ENCODE measurements around the gene COL15A1. TPM values are rescaled to one million over a fixed set of nuclear protein-coding genes. Genes with fewer than 3 reads are reported as not detected.

The COL15A1 gene
- total and polyA plus RNA-seq, 2 donors (not counting 1 experiment from before 2014, with no cell fraction given) = not detected

GRCh38 chr9:98894761-98895160 lies 48.9 kb upstream of the COL15A1 start:
- WGBS (ENCODE audit: insufficient coverage) = no CpG with 5 or more reads among the region's 3 CpGs
- Histone ChIP-seq H4K20me1 (ENCODE audit: control insufficient read depth, insufficient read depth, low read length, poor library complexity, severe bottlenecking) (no peaks in the 10 kb centered on the region), H3K27me3 (replicated peaks in 1 of 4; ENCODE audit: control extremely low read depth in 1 of 4, control insufficient read depth in 3 of 4, insufficient read depth in 4 of 4, low read length in 3 of 4) (no peaks in the 10 kb centered on the region), H3K79me2 (ENCODE audit: control insufficient read depth, insufficient read depth, low read length) (no peaks in the 10 kb centered on the region), H2AFZ (ENCODE audit: insufficient read depth, low read depth, low read length, poor library complexity, severe bottlenecking) (no peak overlapping the region), H3K4me3 (ENCODE audit: control extremely low read depth in 1 of 5, extremely low read depth in 1 of 5, insufficient read depth in 1 of 5, low read depth in 2 of 5, low read length in 4 of 5) (no peak overlapping the region), H3K27ac (ENCODE audit: low read length in 2 of 2) (no peak overlapping the region), H3K9me3 (ENCODE audit: control extremely low read depth in 1 of 3, control insufficient read depth in 2 of 3, insufficient read depth in 1 of 3, low read length in 2 of 3) (peaks cover 0 to 1% (median 0%) of the 10 kb centered on the region in 3 donors), H3K4me2 (replicated peaks; ENCODE audit: low read depth, low read length, poor library complexity, severe bottlenecking) (no peak overlapping the region), H3K9ac (ENCODE audit: low read length) (no peak overlapping the region), H3K4me1 (ENCODE audit: control insufficient read depth in 2 of 2, insufficient read depth in 2 of 2, low read length in 2 of 2) (no peaks in the 10 kb centered on the region), H3K36me3 (replicated peaks in 1 of 2; ENCODE audit: control extremely low read depth in 1 of 2, control insufficient read depth in 1 of 2, extremely low read depth in 1 of 2, insufficient read depth in 2 of 2, low read length in 1 of 2) (no peaks in the 10 kb centered on the region)
- no peak for ATAC-seq (ENCODE audit: low read depth)
- CTCF ChIA-PET = interaction anchor here (1.1 kb wide), 1 partner anchor 47 kb away, joined by 3 read pairs; no protein-coding TSS in a partner anchor
- Mint-ChIP-seq H3K27ac (no peak overlapping the region), H3K9me3 (ENCODE audit: insufficient read depth) (peaks cover 10% of the 10 kb centered on the region), H3K4me1 (no peaks in the 10 kb centered on the region), H3K4me3 (no peak overlapping the region), H3K27me3 (peaks cover 46% of the 10 kb centered on the region)
- DNase-seq = no peak
- POLR2A ChIA-PET = no interaction called here
- TF ChIP-seq EZH2 (IDR thresholded peaks at IDR 0.05; ENCODE audit: borderline replicate concordance, insufficient read depth, low read depth, low read length, poor library complexity, severe bottlenecking) (no peak), CTCF (IDR thresholded peaks at IDR 0.05) (no peak)
- intact Hi-C loops (cut with micrococcal nuclease) = no loop called here

GRCh38 chr9:98896632-98897031 lies 47.1 kb upstream of the COL15A1 start:
- Histone ChIP-seq H3K27me3 (replicated peaks in 1 of 4; ENCODE audit: control extremely low read depth in 1 of 4, control insufficient read depth in 3 of 4, insufficient read depth in 4 of 4, low read length in 3 of 4) (peaks cover 0 to 4% (median 0%) of the 10 kb centered on the region in 4 experiments), H3K36me3 (replicated peaks in 1 of 2; ENCODE audit: control extremely low read depth in 1 of 2, control insufficient read depth in 1 of 2, extremely low read depth in 1 of 2, insufficient read depth in 2 of 2, low read length in 1 of 2) (no peaks in the 10 kb centered on the region), H3K4me1 (ENCODE audit: control insufficient read depth in 2 of 2, insufficient read depth in 2 of 2, low read length in 2 of 2) (no peaks in the 10 kb centered on the region), H4K20me1 (ENCODE audit: control insufficient read depth, insufficient read depth, low read length, poor library complexity, severe bottlenecking) (no peaks in the 10 kb centered on the region), H3K4me3 (ENCODE audit: control extremely low read depth in 1 of 5, extremely low read depth in 1 of 5, insufficient read depth in 1 of 5, low read depth in 2 of 5, low read length in 4 of 5) (no peak overlapping the region), H3K4me2 (replicated peaks; ENCODE audit: low read depth, low read length, poor library complexity, severe bottlenecking) (no peak overlapping the region), H3K9me3 (ENCODE audit: control extremely low read depth in 1 of 3, control insufficient read depth in 2 of 3, insufficient read depth in 1 of 3, low read length in 2 of 3) (peaks cover 0 to 1% (median 0%) of the 10 kb centered on the region in 3 donors), H3K79me2 (ENCODE audit: control insufficient read depth, insufficient read depth, low read length) (no peaks in the 10 kb centered on the region), H3K27ac (ENCODE audit: low read length in 2 of 2) (no peak overlapping the region), H2AFZ (ENCODE audit: insufficient read depth, low read depth, low read length, poor library complexity, severe bottlenecking) (no peak overlapping the region), H3K9ac (ENCODE audit: low read length) (no peak overlapping the region)
- no CpG with 5 or more reads among the region's 2 CpGs for WGBS (ENCODE audit: insufficient coverage)
- H3K27me3 Mint-ChIP-seq = peaks cover 39% of the 10 kb centered on the region
- intact Hi-C loops (cut with micrococcal nuclease) = no loop called here
- DNase-seq (no peak), ATAC-seq (ENCODE audit: low read depth) (no peak)
- peaks cover 10% of the 10 kb centered on the region for H3K9me3 Mint-ChIP-seq (ENCODE audit: insufficient read depth)
- CTCF ChIA-PET = no interaction called here
- H3K27ac Mint-ChIP-seq = no peak overlapping the region
- no peak overlapping the region for H3K4me3 Mint-ChIP-seq
- no peaks in the 10 kb centered on the region for H3K4me1 Mint-ChIP-seq
- POLR2A ChIA-PET = no interaction called here
- TF ChIP-seq EZH2 (IDR thresholded peaks at IDR 0.05; ENCODE audit: borderline replicate concordance, insufficient read depth, low read depth, low read length, poor library complexity, severe bottlenecking) (no peak), CTCF (IDR thresholded peaks at IDR 0.05) (no peak)
